ENCODE results near the gene LILRB4.
"Not testable (repeated sequence)": the region's sequence is repeated elsewhere in the genome, so short reads cannot be mapped to it uniquely, and the experiment has no call there.

LILRB4 gene

GRCh38 chr19:54691582-54692297, 29.0 kb downstream of the LILRB4 start:
- peaks cover 0 to 3% (median 0%) of the 10 kb centered on the region in 11 experiments; a peak in 1 of 22 replicates for H3K9me3 ChIP-seq (replicated peaks in 1 of 11)
- H4K20me1 ChIP-seq: no peaks in the 10 kb centered on the region
- no peaks in the 10 kb centered on the region for H3K27me3 ChIP-seq
- H3K27ac ChIP-seq: no peak overlapping the region
- peaks cover 21 to 38% (median 29%) of the 10 kb centered on the region in 10 experiments for H3K4me1 ChIP-seq
- peak in 6 of 11 experiments; percentile 8 to 44 (median 26); a peak in 5 of 22 replicates for TF ChIP-seq Cebpa-rat (IDR thresholded peaks at IDR 0.05)
- peak overlapping the region in 7 of 11 experiments; percentile 14 to 75 (median 63); a peak in 12 of 22 replicates for H3K4me2 ChIP-seq
- no peaks in the 10 kb centered on the region for H3K36me3 ChIP-seq
- H3K9ac ChIP-seq: no peak overlapping the region
- no peak overlapping the region for H3K4me3 ChIP-seq

GRCh38 chr19:54692298-54692615, 29.5 kb downstream of the LILRB4 start:
- Histone ChIP-seq H3K4me3 (no peak overlapping the region), H4K20me1 (no peaks in the 10 kb centered on the region), H3K27me3 (no peaks in the 10 kb centered on the region), H3K36me3 (no peaks in the 10 kb centered on the region), H3K9me3 (replicated peaks in 1 of 11) (peaks cover 0 to 3% (median 0%) of the 10 kb centered on the region in 11 experiments; a peak in 1 of 22 replicates), H3K27ac (no peak overlapping the region), H3K9ac (no peak overlapping the region), H3K4me2 (peak overlapping the region in 5 of 11 experiments; percentile 28 to 75 (median 65); a peak in 9 of 22 replicates), H3K4me1 (peaks cover 26 to 43% (median 34%) of the 10 kb centered on the region in 10 experiments)
- TF ChIP-seq Cebpa-rat (IDR thresholded peaks at IDR 0.05): no peak

GRCh38 chr19:54694648-54695047, 31.9 kb downstream of the LILRB4 start:
- Histone ChIP-seq H3K27ac (peak overlapping the region in 2 of 11 experiments; percentile 73 to 77; a peak in 1 of 22 replicates), H3K9ac (no peak overlapping the region), H3K4me3 (no peak overlapping the region), H3K36me3 (no peaks in the 10 kb centered on the region), H3K4me2 (peak overlapping the region in 10 of 11 experiments; percentile 81 to 99 (median 94); a peak in 17 of 22 replicates), H3K27me3 (no peaks in the 10 kb centered on the region), H3K4me1 (peaks cover 39 to 59% (median 50%) of the 10 kb centered on the region in 10 experiments), H3K9me3 (replicated peaks in 1 of 11) (peaks cover 0 to 3% (median 0%) of the 10 kb centered on the region in 11 experiments; a peak in 1 of 22 replicates), H4K20me1 (no peaks in the 10 kb centered on the region)
- no peak for TF ChIP-seq Cebpa-rat (IDR thresholded peaks at IDR 0.05)

- H3K4me3 ChIP-seq: peak overlapping the region in 9 of 10 experiments; percentile 39 to 66 (median 52); a peak in 18 of 20 replicates
Measured at GRCh38 chr19:54696117-54696548, 33.3 kb downstream of the LILRB4 start.

GRCh38 chr19:54696766-54697165, 34.0 kb downstream of the LILRB4 start:
- Histone ChIP-seq H3K27ac (peak overlapping the region in 10 of 11 experiments; percentile 31 to 81 (median 74); a peak in 18 of 22 replicates), H3K9me3 (replicated peaks in 1 of 11) (peaks cover 0 to 3% (median 0%) of the 10 kb centered on the region in 11 experiments; a peak in 1 of 22 replicates), H3K4me1 (peaks cover 39 to 54% (median 48%) of the 10 kb centered on the region in 10 experiments), H3K27me3 (no peaks in the 10 kb centered on the region), H3K4me3 (peak overlapping the region in 9 of 10 experiments; percentile 39 to 66 (median 52); a peak in 18 of 20 replicates), H3K9ac (peak overlapping the region in 10 of 11 experiments; percentile 46 to 73 (median 66); a peak in 18 of 22 replicates), H3K4me2 (peak overlapping the region; percentile 81 to 99 (median 93)), H4K20me1 (no peaks in the 10 kb centered on the region), H3K36me3 (no peaks in the 10 kb centered on the region; a peak in 1 of 22 replicates)
- no peak for TF ChIP-seq Cebpa-rat (IDR thresholded peaks at IDR 0.05)

More at GRCh38 chr19:54696117-54696548, 33.3 kb downstream of the LILRB4 start:
- H3K4me2 ChIP-seq: peak overlapping the region; percentile 81 to 99 (median 93)
- H3K9me3 ChIP-seq (replicated peaks in 1 of 11): peaks cover 0 to 3% (median 0%) of the 10 kb centered on the region in 11 experiments; a peak in 1 of 22 replicates
- peak overlapping the region in 10 of 11 experiments; percentile 46 to 73 (median 66); a peak in 18 of 22 replicates for H3K9ac ChIP-seq
- H3K27me3 ChIP-seq: no peaks in the 10 kb centered on the region
- peaks cover 39 to 59% (median 50%) of the 10 kb centered on the region in 10 experiments for H3K4me1 ChIP-seq
- peak overlapping the region in 10 of 11 experiments; percentile 31 to 81 (median 74); a peak in 18 of 22 replicates for H3K27ac ChIP-seq
- no peaks in the 10 kb centered on the region; a peak in 1 of 22 replicates for H3K36me3 ChIP-seq
- no peaks in the 10 kb centered on the region for H4K20me1 ChIP-seq
- no peak for TF ChIP-seq Cebpa-rat (IDR thresholded peaks at IDR 0.05)

- H3K27me3 ChIP-seq; H3K9ac ChIP-seq; H3K9me3 ChIP-seq (replicated peaks in 1 of 11); H3K36me3 ChIP-seq; H4K20me1 ChIP-seq: not testable (repeated sequence)
- Histone ChIP-seq H3K4me1 (peaks cover 39 to 52% (median 46%) of the 10 kb centered on the region in 10 experiments), H3K27ac (0 out of 22 replicates have a peak overlapping the region, but pooled peaks of 1 of the 11 experiments have one; percentile 13), H3K4me2 (peak overlapping the region; percentile 53 to 99 (median 90); a peak in 21 of 22 replicates), H3K4me3 (0 out of 20 replicates have a peak overlapping the region, but pooled peaks of 2 of the 10 experiments have one; percentile 60 to 66)
Measured at GRCh38 chr19:54697716-54698115, 34.9 kb downstream of the LILRB4 start.

GRCh38 chr19:54704928-54705327, 42.1 kb downstream of the LILRB4 start:
- no peaks in the 10 kb centered on the region for H3K9me3 ChIP-seq (replicated peaks in 1 of 11)
- no peaks in the 10 kb centered on the region; a peak in 1 of 22 replicates for H3K36me3 ChIP-seq
- no peaks in the 10 kb centered on the region for H3K27me3 ChIP-seq
- no peak overlapping the region for H3K4me2 ChIP-seq
- TF ChIP-seq Cebpa-rat (IDR thresholded peaks at IDR 0.05): no peak
- H3K9ac ChIP-seq: no peak overlapping the region
- H3K27ac ChIP-seq: no peak overlapping the region
- peaks cover 13 to 32% (median 26%) of the 10 kb centered on the region in 10 experiments for H3K4me1 ChIP-seq
- H4K20me1 ChIP-seq: no peaks in the 10 kb centered on the region
- H3K4me3 ChIP-seq: no peak overlapping the region

- H4K20me1 ChIP-seq: no peaks in the 10 kb centered on the region
- peak overlapping the region; percentile 27 to 90 (median 77) for H3K4me2 ChIP-seq
- H3K27ac ChIP-seq: peak overlapping the region in 5 of 11 experiments; percentile 22 to 52 (median 30); a peak in 7 of 22 replicates
- no peaks in the 10 kb centered on the region for H3K36me3 ChIP-seq
- H3K9me3 ChIP-seq (replicated peaks in 1 of 11): 0 out of 22 replicates have a peak, but pooled peaks cover 0 to 3% (median 0%) of the 10 kb centered on the region in 11 experiments
- H3K9ac ChIP-seq: peak overlapping the region in 1 of 11 experiments; percentile 35; a peak in 2 of 22 replicates
- TF ChIP-seq Cebpa-rat (IDR thresholded peaks at IDR 0.05): no peak
- H3K27me3 ChIP-seq: no peaks in the 10 kb centered on the region
- H3K4me1 ChIP-seq: peaks cover 13 to 33% (median 30%) of the 10 kb centered on the region in 10 experiments
- H3K4me3 ChIP-seq: no peak overlapping the region; a peak in 1 of 20 replicates
Measured at GRCh38 chr19:54707962-54708361, 45.2 kb downstream of the LILRB4 start.

GRCh38 chr19:54708781-54709180, 46.0 kb downstream of the LILRB4 start:
- peak overlapping the region in 5 of 11 experiments; percentile 22 to 52 (median 30); a peak in 5 of 22 replicates for H3K27ac ChIP-seq
- no peak overlapping the region for H3K9ac ChIP-seq
- peak overlapping the region; percentile 27 to 90 (median 77) for H3K4me2 ChIP-seq
- 0 out of 22 replicates have a peak, but pooled peaks cover 0 to 6% (median 0%) of the 10 kb centered on the region in 11 experiments for H3K9me3 ChIP-seq (replicated peaks in 1 of 11)
- H4K20me1 ChIP-seq: no peaks in the 10 kb centered on the region
- peaks cover 13 to 33% (median 30%) of the 10 kb centered on the region in 10 experiments for H3K4me1 ChIP-seq
- no peaks in the 10 kb centered on the region for H3K27me3 ChIP-seq
- TF ChIP-seq Cebpa-rat (IDR thresholded peaks at IDR 0.05): no peak
- H3K36me3 ChIP-seq: no peaks in the 10 kb centered on the region
- no peak overlapping the region for H3K4me3 ChIP-seq
